GM18520 (cell line): ENCODE results near the gene KCNA2.

Source experiments
- ATAC-seq: cut with Tn5 transposase; IDR thresholded peaks from one replicate; pipeline ENCODE4 v1.9.1; 2021; ENCODE audit not compliant: unreplicated experiment

KCNA2 gene

GRCh38 chr1:110605901-110606656 is at the start of gene KCNA2:
TSS of gene KCNA2 (minus strand) at chr1:110606358. CDS start at chr1:110604782, 1,576 bp downstream.
- no peak for ATAC-seq

GRCh38 chr1:110650609-110651008 is 44.5 kb upstream of the KCNA2 start:
- no peak for ATAC-seq

GRCh38 chr1:110648417-110648816 is 42.3 kb upstream of the KCNA2 start:
- ATAC-seq: no peak

DNA sequence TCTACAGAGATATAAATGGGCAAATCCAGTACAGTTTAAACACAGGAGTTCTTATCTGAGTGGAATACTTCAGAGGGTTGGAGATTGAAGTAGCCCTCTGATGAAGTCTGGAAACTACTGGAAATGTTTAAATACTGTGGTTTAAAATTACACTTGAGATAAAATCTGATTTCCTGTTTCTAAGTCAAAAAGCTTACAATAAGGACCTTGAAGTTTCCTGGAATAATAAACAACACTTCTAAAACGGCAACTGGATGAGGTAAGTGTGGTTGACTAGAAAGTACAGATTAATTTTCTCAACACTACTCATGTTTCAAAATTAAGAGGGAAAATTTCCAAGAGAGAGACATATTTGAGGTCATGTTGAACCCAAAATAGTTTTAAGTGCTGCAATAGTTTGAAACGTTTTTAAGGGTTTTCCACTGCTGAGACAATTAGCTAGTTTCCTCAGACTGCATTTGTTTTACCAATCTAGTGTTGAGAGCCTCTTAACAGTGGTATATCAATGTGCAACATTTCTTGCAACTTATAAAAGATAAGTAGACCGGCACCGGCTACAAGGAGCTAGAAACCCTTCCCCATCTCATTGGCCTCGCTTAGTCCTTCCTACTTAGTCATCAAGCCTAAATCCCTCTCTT is 41.2 kb upstream of the KCNA2 start:
- ATAC-seq: no peak

- ATAC-seq: no peak
Measured at GRCh38 chr1:110645821-110646735, 39.9 kb upstream of the KCNA2 start.

DNA sequence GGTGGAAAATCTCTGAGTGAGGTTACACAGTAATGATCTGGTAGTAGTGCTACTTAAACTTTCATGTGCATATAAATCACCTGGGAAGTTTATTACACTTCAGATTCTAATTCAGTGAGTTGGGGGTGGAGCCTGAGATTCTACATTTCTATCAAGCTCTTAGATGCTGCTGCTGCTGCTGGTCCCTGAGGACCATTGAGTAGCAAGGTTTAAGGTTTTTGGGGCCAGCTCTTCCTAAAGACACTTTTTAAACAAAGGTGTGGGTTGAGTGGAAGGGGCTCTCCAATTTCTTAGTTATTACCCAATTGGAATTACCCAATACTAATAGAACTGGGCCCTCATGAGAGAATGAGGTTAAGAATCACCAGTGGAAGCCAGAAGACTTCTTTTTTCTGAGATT is 39.1 kb upstream of the KCNA2 start:
- ATAC-seq: no peak

- no peak for ATAC-seq
Measured at GRCh38 chr1:110643879-110644472, 37.8 kb upstream of the KCNA2 start.

DNA sequence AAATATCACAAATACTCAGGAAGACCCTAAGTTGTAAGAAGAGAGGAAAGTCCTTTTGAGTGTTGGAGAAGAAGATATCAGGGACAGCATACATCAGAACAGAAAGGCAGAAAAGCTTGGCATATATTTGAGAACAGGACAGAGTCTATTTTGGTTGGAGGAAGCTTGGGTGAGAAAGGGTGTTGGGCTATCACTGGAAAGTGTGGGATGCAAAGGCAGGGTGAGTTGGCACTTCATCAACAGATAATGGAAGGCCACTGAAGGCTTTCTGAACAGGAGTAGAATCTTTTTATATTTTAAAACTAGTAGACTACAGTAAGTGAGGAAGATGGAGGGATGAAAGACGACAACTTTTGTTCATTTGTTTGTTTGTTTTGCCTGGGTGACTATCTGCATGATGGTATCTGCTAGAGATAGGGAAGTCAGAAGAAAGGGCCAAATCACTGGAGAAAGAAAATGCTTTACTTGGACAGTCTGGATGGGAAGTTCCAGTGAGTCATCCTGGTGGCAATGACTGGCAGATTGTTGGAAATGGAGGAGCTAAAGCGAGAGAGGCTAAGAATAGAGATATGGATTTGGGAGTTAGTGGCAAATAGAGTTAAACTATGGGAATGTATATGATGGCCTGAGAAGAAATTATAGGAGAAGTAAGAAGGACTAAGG is 33.7 kb upstream of the KCNA2 start:
- no peak for ATAC-seq

GRCh38 chr1:110638556-110638955 is 32.4 kb upstream of the KCNA2 start:
- no peak for ATAC-seq

DNA sequence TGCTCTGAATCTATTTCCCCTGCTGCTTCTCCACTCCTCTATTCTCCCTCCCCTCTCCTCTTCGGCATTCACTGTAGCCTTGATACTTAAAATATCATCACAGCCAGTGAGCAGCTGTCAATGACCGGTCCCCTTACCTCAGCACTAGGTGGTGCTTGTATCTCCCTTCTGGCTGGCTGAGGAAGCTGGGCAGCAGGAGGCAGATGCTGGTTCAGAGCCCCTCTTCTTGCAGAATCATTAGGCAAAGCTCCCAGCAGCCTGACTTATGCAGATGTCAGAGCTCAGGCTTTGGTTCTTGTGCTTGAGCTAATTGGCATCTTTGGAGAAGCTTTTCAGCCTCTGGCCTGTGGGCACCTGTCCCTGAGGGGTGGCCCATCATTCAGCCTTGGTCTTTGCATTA is 31.9 kb upstream of the KCNA2 start:
- no peak for ATAC-seq

DNA sequence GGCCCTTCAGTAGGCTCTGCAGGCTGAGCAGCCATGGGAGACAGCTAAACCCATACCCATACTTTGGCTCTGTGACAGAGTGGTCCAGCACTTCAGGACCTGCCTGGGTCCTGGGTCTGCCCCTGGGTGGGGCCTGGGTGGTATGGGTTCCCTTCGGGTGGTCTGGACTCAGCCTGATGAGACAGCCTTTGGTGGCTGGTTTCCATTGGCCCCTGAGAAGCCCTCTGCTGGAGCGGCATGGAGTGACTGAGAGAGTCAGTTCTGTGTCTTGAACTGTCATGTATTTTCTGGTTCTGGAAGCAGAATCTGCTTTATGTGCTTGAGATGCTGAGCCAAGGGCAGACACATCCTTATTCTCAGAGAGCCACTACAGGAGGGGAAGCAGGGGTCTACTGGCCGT is 31.3 kb upstream of the KCNA2 start:
- ATAC-seq: no peak

DNA sequence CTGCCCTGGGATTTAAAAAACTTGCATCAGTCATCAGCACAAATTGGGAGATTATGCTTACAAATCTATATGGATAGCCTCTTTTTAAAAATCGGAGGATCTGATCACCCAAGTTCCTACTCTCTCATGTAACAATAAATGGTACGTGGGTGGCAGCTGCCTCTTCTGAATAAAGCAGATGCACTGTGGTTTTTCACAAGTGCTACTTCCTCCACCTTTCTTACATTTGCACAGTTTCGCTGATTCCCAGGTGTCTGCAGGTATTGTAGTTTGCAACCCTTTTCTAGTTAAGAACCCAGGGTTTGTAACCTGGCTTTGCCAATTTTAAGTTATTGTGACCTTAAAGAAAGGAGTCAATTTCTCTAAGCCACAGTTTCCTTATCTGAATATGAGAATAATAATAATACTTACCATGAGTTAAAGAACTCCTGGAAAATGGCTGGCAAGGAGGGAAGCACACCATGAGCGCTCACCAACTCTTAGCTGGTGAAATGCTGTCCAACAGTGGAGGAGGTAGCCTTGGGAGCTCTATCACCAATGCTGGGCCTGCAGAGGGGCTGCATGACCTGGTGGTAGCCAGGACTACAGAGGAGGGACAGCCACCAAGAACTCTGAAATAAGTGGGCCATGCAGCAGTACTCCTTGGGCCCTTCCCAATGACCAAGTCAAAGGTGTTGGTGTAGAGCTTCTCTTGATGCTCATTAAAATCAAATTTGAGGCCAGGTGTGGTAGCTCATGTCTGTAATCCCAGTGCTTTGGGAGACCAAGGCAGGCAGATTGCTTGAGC is 30.2 kb upstream of the KCNA2 start:
- no peak for ATAC-seq

GRCh38 chr1:110635434-110635833 is 29.3 kb upstream of the KCNA2 start:
- no peak for ATAC-seq

GRCh38 chr1:110634455-110635311 is 28.5 kb upstream of the KCNA2 start:
- peak; percentile 53 for ATAC-seq

- ATAC-seq: no peak
Measured at GRCh38 chr1:110634086-110634454, 27.9 kb upstream of the KCNA2 start.

GRCh38 chr1:110633646-110634030 is 27.5 kb upstream of the KCNA2 start:
- no peak for ATAC-seq

- no peak for ATAC-seq
Measured at GRCh38 chr1:110631836-110632620, 25.9 kb upstream of the KCNA2 start.
